OCI-LY1 (cell line): Measurements from ENCODE around the gene MATN3.

Source experiments
- EZH2 ChIP-seq: fragments of 200-600 bp; sonication (generic), shearing (Covaris generic); IDR thresholded peaks from 2 replicates; pipeline ENCODE4 v1.8.0; 2017; ENCODE audit warnings: borderline replicate concordance, mixed run types, mild to moderate bottlenecking, antibody characterized with exemption, low read length, moderate library complexity, mixed read lengths
- TF ChIP-seq, protein P1 (sequence below): fragments of 200-600 bp; sonication (generic), shearing (Covaris generic); IDR thresholded peaks from 2 replicates; pipeline ENCODE4 v1.5.1; 2017; ENCODE audit warnings: mild to moderate bottlenecking, antibody characterized with exemption, low read length, moderate library complexity, mixed read lengths

DNA sequence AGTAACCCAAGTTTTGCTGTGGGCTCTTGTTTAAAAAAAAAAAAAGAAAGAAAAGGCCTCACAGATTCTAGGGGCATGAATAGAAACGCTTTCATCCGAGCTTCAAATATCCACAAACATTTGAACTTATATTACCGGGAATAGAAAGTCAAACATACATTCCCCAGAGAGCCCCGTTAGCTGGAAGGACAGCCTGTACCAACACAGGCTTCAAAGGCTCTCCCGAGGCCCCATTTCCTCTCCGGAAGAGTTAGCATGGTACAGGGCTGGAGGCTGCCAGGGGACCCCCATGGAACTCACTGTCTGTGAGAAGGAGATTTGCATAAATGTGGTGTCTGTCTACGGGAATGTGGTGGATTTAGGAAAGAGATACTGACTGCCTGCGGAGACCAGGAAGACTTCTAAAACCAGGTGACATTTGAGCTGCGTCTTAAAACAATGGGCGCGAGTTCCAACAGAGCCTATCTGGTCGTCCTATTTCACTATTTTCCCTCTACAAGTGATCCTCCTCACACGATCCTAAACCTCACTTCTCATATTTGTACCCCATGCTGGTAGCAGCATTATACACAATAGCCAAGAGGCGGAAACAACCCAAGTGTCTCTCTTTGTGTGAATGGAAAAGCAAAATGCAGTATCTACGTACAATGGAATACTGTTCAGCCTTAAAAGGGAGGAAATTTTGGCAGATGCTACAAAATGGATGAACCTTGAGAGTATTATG is 820 bp upstream of the MATN3 start:
- TF ChIP-seq, protein P1, sequence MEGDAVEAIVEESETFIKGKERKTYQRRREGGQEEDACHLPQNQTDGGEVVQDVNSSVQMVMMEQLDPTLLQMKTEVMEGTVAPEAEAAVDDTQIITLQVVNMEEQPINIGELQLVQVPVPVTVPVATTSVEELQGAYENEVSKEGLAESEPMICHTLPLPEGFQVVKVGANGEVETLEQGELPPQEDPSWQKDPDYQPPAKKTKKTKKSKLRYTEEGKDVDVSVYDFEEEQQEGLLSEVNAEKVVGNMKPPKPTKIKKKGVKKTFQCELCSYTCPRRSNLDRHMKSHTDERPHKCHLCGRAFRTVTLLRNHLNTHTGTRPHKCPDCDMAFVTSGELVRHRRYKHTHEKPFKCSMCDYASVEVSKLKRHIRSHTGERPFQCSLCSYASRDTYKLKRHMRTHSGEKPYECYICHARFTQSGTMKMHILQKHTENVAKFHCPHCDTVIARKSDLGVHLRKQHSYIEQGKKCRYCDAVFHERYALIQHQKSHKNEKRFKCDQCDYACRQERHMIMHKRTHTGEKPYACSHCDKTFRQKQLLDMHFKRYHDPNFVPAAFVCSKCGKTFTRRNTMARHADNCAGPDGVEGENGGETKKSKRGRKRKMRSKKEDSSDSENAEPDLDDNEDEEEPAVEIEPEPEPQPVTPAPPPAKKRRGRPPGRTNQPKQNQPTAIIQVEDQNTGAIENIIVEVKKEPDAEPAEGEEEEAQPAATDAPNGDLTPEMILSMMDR: no peak
- TF ChIP-seq EZH2: no peak
